Measurements from ENCODE around the gene CYP8B1. TPM values are rescaled to one million over a fixed set of nuclear protein-coding genes. Genes with fewer than 3 reads are reported as not detected.

The CYP8B1 gene
- total RNA-seq, 1 experiment from 2014 or later: not detected

DNA sequence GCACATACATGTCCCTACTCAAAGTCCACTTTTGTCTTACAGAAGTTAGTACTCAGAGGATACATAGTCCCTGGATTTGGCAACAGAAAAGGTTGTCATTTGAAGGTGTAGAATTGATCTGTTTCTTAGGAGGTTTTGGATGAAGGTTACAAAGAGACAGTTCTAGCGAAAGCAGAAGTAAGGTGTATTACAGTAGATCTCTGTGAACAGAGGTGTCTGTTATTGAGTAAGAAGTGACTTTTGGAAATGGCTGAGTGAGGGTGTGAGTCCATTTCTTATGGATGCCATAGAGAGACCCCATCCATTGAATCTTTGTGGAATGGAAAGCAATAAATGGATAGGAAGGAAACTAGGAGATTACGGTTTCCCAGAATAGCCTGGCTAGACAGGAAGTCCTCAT, 35.9 kb upstream of the CYP8B1 start:
- BruUV-seq (replicated peaks): no TSS peak
- H3K4me3 Mint-ChIP-seq (ENCODE audit: unreplicated experiment): no peak overlapping the region

DNA sequence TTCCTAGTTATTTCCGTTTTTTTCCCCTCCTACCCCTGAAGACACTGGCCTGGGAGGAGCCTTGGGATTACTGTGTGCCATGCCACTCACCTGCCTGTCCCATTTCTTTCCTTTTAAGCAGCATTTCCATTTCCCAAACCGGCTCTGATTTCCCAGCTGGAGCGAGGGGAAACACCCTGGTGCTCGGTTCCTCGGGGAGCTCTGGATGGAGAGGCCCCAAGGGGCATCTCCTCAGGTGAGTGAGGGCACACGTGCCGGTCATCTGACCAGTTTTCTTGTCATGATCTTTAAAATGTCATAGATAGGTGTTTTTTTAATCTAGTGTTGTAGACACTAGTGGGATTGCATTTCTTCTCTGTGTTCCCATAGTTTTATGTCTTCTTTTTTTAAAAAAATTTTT, 33.0 kb upstream of the CYP8B1 start:
- no peaks in the 10 kb centered on the region for H3K4me1 Mint-ChIP-seq (ENCODE audit: insufficient read depth, unreplicated experiment)
- CTCF ChIA-PET: no interaction called here
- H3K4me3 Mint-ChIP-seq (ENCODE audit: unreplicated experiment): no peak overlapping the region
- H3K27me3 Mint-ChIP-seq (ENCODE audit: insufficient read depth, unreplicated experiment): peaks cover 31% of the 10 kb centered on the region
- DNase-seq (ENCODE audit: unreplicated experiment): no peak
- intact Hi-C loops (cut with micrococcal nuclease): no loop called here
- TF ChIP-seq, protein P1, sequence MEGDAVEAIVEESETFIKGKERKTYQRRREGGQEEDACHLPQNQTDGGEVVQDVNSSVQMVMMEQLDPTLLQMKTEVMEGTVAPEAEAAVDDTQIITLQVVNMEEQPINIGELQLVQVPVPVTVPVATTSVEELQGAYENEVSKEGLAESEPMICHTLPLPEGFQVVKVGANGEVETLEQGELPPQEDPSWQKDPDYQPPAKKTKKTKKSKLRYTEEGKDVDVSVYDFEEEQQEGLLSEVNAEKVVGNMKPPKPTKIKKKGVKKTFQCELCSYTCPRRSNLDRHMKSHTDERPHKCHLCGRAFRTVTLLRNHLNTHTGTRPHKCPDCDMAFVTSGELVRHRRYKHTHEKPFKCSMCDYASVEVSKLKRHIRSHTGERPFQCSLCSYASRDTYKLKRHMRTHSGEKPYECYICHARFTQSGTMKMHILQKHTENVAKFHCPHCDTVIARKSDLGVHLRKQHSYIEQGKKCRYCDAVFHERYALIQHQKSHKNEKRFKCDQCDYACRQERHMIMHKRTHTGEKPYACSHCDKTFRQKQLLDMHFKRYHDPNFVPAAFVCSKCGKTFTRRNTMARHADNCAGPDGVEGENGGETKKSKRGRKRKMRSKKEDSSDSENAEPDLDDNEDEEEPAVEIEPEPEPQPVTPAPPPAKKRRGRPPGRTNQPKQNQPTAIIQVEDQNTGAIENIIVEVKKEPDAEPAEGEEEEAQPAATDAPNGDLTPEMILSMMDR (IDR thresholded peaks at IDR 0.05; ENCODE audit: unreplicated experiment): no peak
- peaks cover 14% of the 10 kb centered on the region for H3K9me3 Mint-ChIP-seq (ENCODE audit: unreplicated experiment)
- POLR2A ChIA-PET: interaction anchor here (0.6 kb wide), 1 partner anchor 110 kb away, joined by 4 read pairs; no protein-coding TSS in a partner anchor
- H3K36me3 Mint-ChIP-seq (ENCODE audit: insufficient read depth, unreplicated experiment): no peaks in the 10 kb centered on the region
- no TSS peak for BruUV-seq (replicated peaks)
- no peak overlapping the region for H3K27ac Mint-ChIP-seq (ENCODE audit: low read depth, unreplicated experiment)

More for the DNA sequence above, 35.9 kb upstream of the CYP8B1 start:
- no peak overlapping the region for H3K27ac Mint-ChIP-seq (ENCODE audit: low read depth, unreplicated experiment)
- ChIA-PET POLR2A (no interaction called here), CTCF (no interaction called here)
- DNase-seq (ENCODE audit: unreplicated experiment): no peak
- peaks cover 2% of the 10 kb centered on the region for H3K27me3 Mint-ChIP-seq (ENCODE audit: insufficient read depth, unreplicated experiment)
- TF ChIP-seq, protein P1 (IDR thresholded peaks at IDR 0.05; ENCODE audit: unreplicated experiment): no peak
- H3K9me3 Mint-ChIP-seq (ENCODE audit: unreplicated experiment): peaks cover 29% of the 10 kb centered on the region
- intact Hi-C loops (cut with micrococcal nuclease): no loop called here
- no peaks in the 10 kb centered on the region for H3K4me1 Mint-ChIP-seq (ENCODE audit: insufficient read depth, unreplicated experiment)
- H3K36me3 Mint-ChIP-seq (ENCODE audit: insufficient read depth, unreplicated experiment): no peaks in the 10 kb centered on the region

- peaks cover 6% of the 10 kb centered on the region for H3K9me3 Mint-ChIP-seq (ENCODE audit: unreplicated experiment)
- ChIA-PET POLR2A (no interaction called here), CTCF (interaction anchor here (0.6 to 0.9 kb wide), 2 partner anchors 55 to 127 kb away, joined by 3 read pairs; no protein-coding TSS in a partner anchor)
- H3K36me3 Mint-ChIP-seq (ENCODE audit: insufficient read depth, unreplicated experiment): no peaks in the 10 kb centered on the region
- TF ChIP-seq, protein P1 (IDR thresholded peaks at IDR 0.05; ENCODE audit: unreplicated experiment): no peak
- intact Hi-C loops (cut with micrococcal nuclease): no loop called here
- no peak overlapping the region for H3K4me3 Mint-ChIP-seq (ENCODE audit: unreplicated experiment)
- no peaks in the 10 kb centered on the region for H3K4me1 Mint-ChIP-seq (ENCODE audit: insufficient read depth, unreplicated experiment)
- no peak for DNase-seq (ENCODE audit: unreplicated experiment)
- no TSS peak for BruUV-seq (replicated peaks)
- H3K27ac Mint-ChIP-seq (ENCODE audit: low read depth, unreplicated experiment): no peak overlapping the region
- peaks cover 36% of the 10 kb centered on the region for H3K27me3 Mint-ChIP-seq (ENCODE audit: insufficient read depth, unreplicated experiment)
These were observed 31.1 kb upstream of the CYP8B1 start for GRCh38 chr3:42906848-42907183.

GRCh38 chr3:42906070-42906847, 30.6 kb upstream of the CYP8B1 start, which contains the start of gene ZNF662:
ZNF662 (plus strand) TSS chr3:42906142; CDS start chr3:42908115, 1,973 bp downstream.
- Mint-ChIP-seq H3K36me3 (ENCODE audit: insufficient read depth, unreplicated experiment) (no peaks in the 10 kb centered on the region), H3K4me1 (ENCODE audit: insufficient read depth, unreplicated experiment) (no peaks in the 10 kb centered on the region), H3K9me3 (ENCODE audit: unreplicated experiment) (peaks cover under 1% of the 10 kb centered on the region), H3K27ac (ENCODE audit: low read depth, unreplicated experiment) (no peak within 1 kb of the TSS), H3K4me3 (ENCODE audit: unreplicated experiment) (no peak within 1 kb of the TSS), H3K27me3 (ENCODE audit: insufficient read depth, unreplicated experiment) (peaks cover 36% of the 10 kb centered on the region)
- DNase-seq (ENCODE audit: unreplicated experiment): no peak
- intact Hi-C loops (cut with micrococcal nuclease): no loop called here
- CTCF ChIA-PET: interaction anchor here (0.6 to 0.9 kb wide), 2 partner anchors 56 to 127 kb away, joined by 3 read pairs; no protein-coding TSS in a partner anchor
- POLR2A ChIA-PET: no interaction called here
- no TSS peak for BruUV-seq (replicated peaks)
- TF ChIP-seq, protein P1 (IDR thresholded peaks at IDR 0.05; ENCODE audit: unreplicated experiment): no peak

Data from MCF 10A (cell line).